OCI-LY1 (cell line): ENCODE results near the gene CHST12.
"Not testable (repeated sequence)": the region's sequence is repeated elsewhere in the genome, so short reads cannot be mapped to it uniquely, and the experiment has no call there.

Experiments
- H2AFZ ChIP-seq: fragments of 200-600 bp; sonication (generic), shearing (Covaris generic); 2 replicates; pipeline ENCODE4 v1.6.0; 2014; ENCODE audit warnings: antibody characterized with exemption, mild to moderate bottlenecking, low read length
- H3F3A ChIP-seq: fragments of 200-600 bp; sonication (generic), shearing (Covaris generic); 2 replicates; pipeline ENCODE4 v1.6.0; 2014; ENCODE audit warnings: mild to moderate bottlenecking, antibody characterized with exemption, low read length, moderate library complexity; ENCODE audit not compliant: insufficient read depth
- H3K27ac ChIP-seq: fragments of 200-600 bp; sonication (generic); 2 replicates; pipeline ENCODE4 v1.5.1; 2014; ENCODE audit warnings: low read length, mixed run types, mild to moderate bottlenecking, low read depth; ENCODE audit not compliant: poor library complexity, severe bottlenecking
- H3K27me3 ChIP-seq: fragments of 200-600 bp; sonication (generic); 2 replicates; pipeline ENCODE4 v1.6.0; 2014; ENCODE audit warnings: antibody characterized with exemption, mild to moderate bottlenecking, low read length, moderate library complexity; ENCODE audit not compliant: insufficient read depth
- H3K36me3 ChIP-seq: fragments of 200-600 bp; sonication (generic); 2 replicates; pipeline ENCODE4 v1.6.1; 2014; ENCODE audit warnings: mild to moderate bottlenecking, antibody characterized with exemption, low read length, moderate library complexity, mixed read lengths; ENCODE audit not compliant: insufficient read depth
- H3K4me1 ChIP-seq: fragments of 200-600 bp; sonication (generic); 2 replicates; pipeline ENCODE4 v1.5.1; 2014; ENCODE audit warnings: mild to moderate bottlenecking, low read length, moderate library complexity; ENCODE audit not compliant: insufficient read depth, severe bottlenecking
- H3K4me2 ChIP-seq: fragments of 200-600 bp; sonication (generic), shearing (Covaris generic); 2 replicates; pipeline ENCODE4 v1.6.1; 2014; ENCODE audit warnings: low read length
- H3K4me3 ChIP-seq: fragments of 200-600 bp; sonication (generic); 2 replicates; pipeline ENCODE4 v1.5.1; 2014; ENCODE audit warnings: low read length, low read depth, mild to moderate bottlenecking, mixed read lengths; ENCODE audit not compliant: poor library complexity, severe bottlenecking
- H3K79me2 ChIP-seq: fragments of 200-600 bp; shearing (Covaris generic); 2 replicates; pipeline ENCODE4 v1.6.1; 2016; ENCODE audit warnings: mixed run types, low read length, mixed read lengths; ENCODE audit not compliant: insufficient read depth
- H3K9ac ChIP-seq: fragments of 200-600 bp; sonication (generic), shearing (Covaris generic); 2 replicates; pipeline ENCODE4 v1.6.1; 2014; ENCODE audit warnings: mild to moderate bottlenecking, low read length, mixed read lengths
- H3K9me2 ChIP-seq: fragments of 200-600 bp; sonication (generic), shearing (Covaris generic); 2 replicates; pipeline ENCODE4 v1.6.1; 2014; ENCODE audit warnings: low read depth, mild to moderate bottlenecking, low read length, mixed read lengths
- H3K9me3 ChIP-seq: fragments of 200-600 bp; shearing (Covaris generic); 2 replicates; pipeline ENCODE4 v1.6.1; 2014; ENCODE audit warnings: low read length, mixed read lengths
- H4K20me1 ChIP-seq: fragments of 200-600 bp; sonication (generic), shearing (Covaris generic); 2 replicates; pipeline ENCODE4 v1.6.0; 2016; ENCODE audit warnings: mild to moderate bottlenecking, low read length; ENCODE audit not compliant: insufficient read depth
- CTCF ChIP-seq: fragments of 200-600 bp; sonication (generic), shearing (Covaris generic); IDR thresholded peaks from 2 replicates; pipeline ENCODE4 v1.5.1; 2017; ENCODE audit warnings: mild to moderate bottlenecking, antibody characterized with exemption, low read length, moderate library complexity, mixed read lengths
- EZH2 ChIP-seq: fragments of 200-600 bp; sonication (generic), shearing (Covaris generic); IDR thresholded peaks from 2 replicates; pipeline ENCODE4 v1.8.0; 2017; ENCODE audit warnings: borderline replicate concordance, mixed run types, mild to moderate bottlenecking, antibody characterized with exemption, low read length, moderate library complexity, mixed read lengths

Gene CHST12

GRCh38 chr7:2381881-2382509 lies 21.4 kb upstream of the CHST12 start:
- Histone ChIP-seq H3K9me3 (no peaks in the 10 kb centered on the region), H3K4me2 (no peak overlapping the region), H3K27me3 (no peaks in the 10 kb centered on the region), H3K4me3 (no peak overlapping the region), H3K9ac (no peak overlapping the region), H3K79me2 (no peaks in the 10 kb centered on the region), H3K4me1 (no peaks in the 10 kb centered on the region), H4K20me1 (no peaks in the 10 kb centered on the region), H3K27ac (no peak overlapping the region), H3K36me3 (peaks cover 55% of the 10 kb centered on the region), H3F3A (no peaks in the 10 kb centered on the region), H2AFZ (no peak overlapping the region), H3K9me2 (no peaks in the 10 kb centered on the region)
- no peak for TF ChIP-seq CTCF

GRCh38 chr7:2383543-2384274 lies 19.7 kb upstream of the CHST12 start:
- H2AFZ ChIP-seq, result no peak overlapping the region
- TF ChIP-seq EZH2 (no peak), CTCF (no peak)
- no peak overlapping the region for H3K4me3 ChIP-seq
- H3K36me3 ChIP-seq, result peaks cover 45% of the 10 kb centered on the region
- no peaks in the 10 kb centered on the region for H3K79me2 ChIP-seq
- H3K9ac ChIP-seq, result no peak overlapping the region
- H3K9me2 ChIP-seq, result no peaks in the 10 kb centered on the region
- no peaks in the 10 kb centered on the region for H3K9me3 ChIP-seq
- H3K4me2 ChIP-seq, result no peak overlapping the region
- no peaks in the 10 kb centered on the region for H3F3A ChIP-seq
- no peaks in the 10 kb centered on the region for H3K4me1 ChIP-seq
- H3K27ac ChIP-seq, result no peak overlapping the region
- no peaks in the 10 kb centered on the region for H3K27me3 ChIP-seq
- H4K20me1 ChIP-seq, result no peaks in the 10 kb centered on the region

GRCh38 chr7:2384354-2385243 lies 18.8 kb upstream of the CHST12 start:
- H3K27ac ChIP-seq, result no peak overlapping the region
- peak; percentile 19; the same call in 1 of the 2 replicates for TF ChIP-seq CTCF
- TF ChIP-seq EZH2, result no peak
- no peaks in the 10 kb centered on the region for H3K9me3 ChIP-seq
- H2AFZ ChIP-seq, result no peak overlapping the region
- H3K27me3 ChIP-seq, result no peaks in the 10 kb centered on the region
- H3K4me1 ChIP-seq, result no peaks in the 10 kb centered on the region
- no peaks in the 10 kb centered on the region for H3K9me2 ChIP-seq
- H4K20me1 ChIP-seq, result no peaks in the 10 kb centered on the region
- H3K9ac ChIP-seq, result no peak overlapping the region
- H3F3A ChIP-seq, result no peaks in the 10 kb centered on the region
- H3K79me2 ChIP-seq, result no peaks in the 10 kb centered on the region
- no peak overlapping the region for H3K4me3 ChIP-seq
- H3K4me2 ChIP-seq, result no peak overlapping the region
- peaks cover 36% of the 10 kb centered on the region for H3K36me3 ChIP-seq

- not testable (repeated sequence) for H3K27me3 ChIP-seq, H3K27ac ChIP-seq, H4K20me1 ChIP-seq, H3K4me3 ChIP-seq, H3K9ac ChIP-seq, H3K4me1 ChIP-seq, H3K9me3 ChIP-seq, H3K9me2 ChIP-seq, H3K79me2 ChIP-seq, H2AFZ ChIP-seq, H3F3A ChIP-seq, H3K4me2 ChIP-seq
- peaks cover 21% of the 10 kb centered on the region for H3K36me3 ChIP-seq
Measured at GRCh38 chr7:2386122-2386521, 17.3 kb upstream of the CHST12 start.
